ENCODE results near the gene VSIG8.

- TF ChIP-seq FOXA1 (IDR thresholded peaks at IDR 0.05) (no peak), NFRKB (IDR thresholded peaks at IDR 0.05) (no peak), FOXM1 (IDR thresholded peaks at IDR 0.05; ENCODE audit: borderline replicate concordance) (no peak), TARDBP (IDR thresholded peaks at IDR 0.05) (no peak), SP1 (IDR thresholded peaks at IDR 0.05) (no peak), ELF4 (IDR thresholded peaks at IDR 0.05) (no peak), HDGF (IDR thresholded peaks at IDR 0.05; ENCODE audit: borderline replicate concordance) (no peak), PKNOX1 (IDR thresholded peaks at IDR 0.05) (no peak), SUZ12 (IDR thresholded peaks at IDR 0.05) (no peak), LEF1 (IDR thresholded peaks at IDR 0.05; ENCODE audit: borderline replicate concordance) (no peak)
These were observed 57.5 kb downstream of the VSIG8 start for GRCh38 chr1:159804924-159805323.
